ENCODE results near the gene KRTAP5-4. TPM values are rescaled to one million over a fixed set of nuclear protein-coding genes. Genes with fewer than 3 reads are reported as not detected.

KRTAP5-4 gene
- total and polyA plus RNA-seq, 2 donors: not detected

- Histone ChIP-seq H3K4me1 (ENCODE audit: insufficient read depth) (no peaks in the 10 kb centered on the region), H3K36me3 (ENCODE audit: insufficient read depth) (no peaks in the 10 kb centered on the region), H3K4me3 (ENCODE audit: low read depth, low read length) (peak overlapping the region; percentile 54), H3K27ac (ENCODE audit: low read depth) (peak overlapping the region; percentile 11)
- WGBS: 7% methylated on average over 36 of the region's 37 CpGs
- DNase-seq (ENCODE audit: extremely low spot score): no peak
Observed at GRCh38 chr11:1573077-1573902, 48.6 kb downstream of the KRTAP5-4 start.

- Histone ChIP-seq H3K36me3 (ENCODE audit: insufficient read depth) (no peaks in the 10 kb centered on the region), H3K4me1 (ENCODE audit: insufficient read depth) (no peaks in the 10 kb centered on the region), H3K4me3 (ENCODE audit: low read depth, low read length) (peak within 1 kb of the TSS; percentile 54), H3K27ac (ENCODE audit: low read depth) (no peak within 1 kb of the TSS)
- WGBS: under 1% methylated on average over 123 of the region's 124 CpGs
- DNase-seq (ENCODE audit: extremely low spot score): no peak
Observed at GRCh38 chr11:1572197-1573076, 49.5 kb downstream of the KRTAP5-4 start, which contains the start of gene DUSP8. TSS of gene DUSP8 (minus strand) at chr11:1572271. CDS start at chr11:1565826, 6,445 bp downstream.

GRCh38 chr11:1571760-1572196 is 50.2 kb downstream of the KRTAP5-4 start:
- DNase-seq (ENCODE audit: extremely low spot score): no peak
- Histone ChIP-seq H3K27ac (ENCODE audit: low read depth) (no peak overlapping the region), H3K4me3 (ENCODE audit: low read depth, low read length) (peak overlapping the region; percentile 54), H3K4me1 (ENCODE audit: insufficient read depth) (no peaks in the 10 kb centered on the region), H3K36me3 (ENCODE audit: insufficient read depth) (no peaks in the 10 kb centered on the region)
- under 1% methylated on average over 88 of the region's 91 CpGs for WGBS

Other genes starting within 250 kb of the KRTAP5-4 start
- 3.0 TPM for gene BRSK2, start 232.2 kb downstream of the KRTAP5-4 start, total RNA-seq
- gene BRSK2, start 232.2 kb downstream of the KRTAP5-4 start, polyA plus RNA-seq: 2.6 TPM
- gene MOB2, start 135.4 kb downstream of the KRTAP5-4 start, total RNA-seq: 27.5 TPM
- gene MOB2, start 135.4 kb downstream of the KRTAP5-4 start, polyA plus RNA-seq: 120 TPM
- gene DUSP8, start 49.9 kb downstream of the KRTAP5-4 start, total RNA-seq: 0.85 TPM
- 6.8 TPM for gene DUSP8, start 49.9 kb downstream of the KRTAP5-4 start, polyA plus RNA-seq
- gene KRTAP5-1, start 36.9 kb downstream of the KRTAP5-4 start, total RNA-seq: not detected
- not detected for gene KRTAP5-1, start 36.9 kb downstream of the KRTAP5-4 start, polyA plus RNA-seq
- not detected for gene KRTAP5-2, start 23.8 kb downstream of the KRTAP5-4 start, total RNA-seq
- not detected for gene KRTAP5-2, start 23.8 kb downstream of the KRTAP5-4 start, polyA plus RNA-seq
- gene KRTAP5-3, start 13.7 kb downstream of the KRTAP5-4 start, total RNA-seq: not detected
- gene KRTAP5-3, start 13.7 kb downstream of the KRTAP5-4 start, polyA plus RNA-seq: not detected
- gene KRTAP5-5, start 7.6 kb upstream of the KRTAP5-4 start, total RNA-seq: not detected
- not detected for gene KRTAP5-5, start 7.6 kb upstream of the KRTAP5-4 start, polyA plus RNA-seq
- gene KRTAP5-6, start 75.1 kb upstream of the KRTAP5-4 start, total RNA-seq: not detected
- not detected for gene KRTAP5-6, start 75.1 kb upstream of the KRTAP5-4 start, polyA plus RNA-seq
- gene IFITM10, start 128.5 kb upstream of the KRTAP5-4 start, total RNA-seq: 1.0 TPM
- gene IFITM10, start 128.5 kb upstream of the KRTAP5-4 start, polyA plus RNA-seq: 1.9 TPM
- gene CTSD, start 141.8 kb upstream of the KRTAP5-4 start, total RNA-seq: 76.4 TPM
- gene CTSD, start 141.8 kb upstream of the KRTAP5-4 start, polyA plus RNA-seq: 495 TPM
- 3.4 TPM for gene SYT8, start 212.9 kb upstream of the KRTAP5-4 start, total RNA-seq
- gene SYT8, start 212.9 kb upstream of the KRTAP5-4 start, polyA plus RNA-seq: 35.6 TPM
- 32.6 TPM for gene TNNI2, start 216.8 kb upstream of the KRTAP5-4 start, total RNA-seq
- gene TNNI2, start 216.8 kb upstream of the KRTAP5-4 start, polyA plus RNA-seq: 4.6 TPM
- gene LSP1, start 230.9 kb upstream of the KRTAP5-4 start, total RNA-seq: 50.7 TPM
- gene LSP1, start 230.9 kb upstream of the KRTAP5-4 start, polyA plus RNA-seq: 160 TPM